ENCODE data around the gene GYG1.

DNA sequence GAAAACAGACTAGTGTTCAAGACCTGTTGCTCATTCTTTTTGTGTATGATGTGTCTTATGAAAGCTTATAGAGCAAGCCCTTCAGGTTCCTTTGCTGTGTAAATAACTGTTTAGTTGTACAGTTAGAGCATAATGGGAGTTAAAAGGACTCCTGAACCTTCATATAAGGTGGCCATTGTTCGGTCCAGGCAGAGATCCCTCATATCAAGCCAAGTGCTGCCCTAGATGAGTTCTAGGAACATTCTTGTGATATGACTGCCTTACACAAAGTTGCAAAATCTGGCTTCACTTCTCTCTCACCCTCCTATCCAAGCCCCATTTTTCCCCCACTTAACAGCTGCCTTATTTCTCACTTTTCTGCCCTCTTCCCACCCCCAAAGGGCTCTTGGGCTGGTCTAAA, 26.9 kb downstream of the GYG1 start:
- TF ChIP-seq CREB1 (CRISPR knock-in tag; IDR thresholded peaks at IDR 0.05; ENCODE audit: low read depth) (no peak), POLR2AphosphoS5 (IDR thresholded peaks at IDR 0.05; ENCODE audit: low read depth) (no peak), CTCF (conservative IDR thresholded peaks at IDR 0.05; ENCODE audit: low read depth in 2 of 2) (no peak), EZH2 (IDR thresholded peaks at IDR 0.05; ENCODE audit: low read depth, unreplicated experiment) (no peak), ZNF331 (CRISPR knock-in tag; IDR thresholded peaks at IDR 0.05; ENCODE audit: low read depth) (no peak), JUNB (IDR thresholded peaks at IDR 0.05; ENCODE audit: unreplicated experiment) (no peak), EZH2phosphoT487 (IDR thresholded peaks at IDR 0.05; ENCODE audit: unreplicated experiment) (no peak)
- TF ChIP-seq, protein P1, sequence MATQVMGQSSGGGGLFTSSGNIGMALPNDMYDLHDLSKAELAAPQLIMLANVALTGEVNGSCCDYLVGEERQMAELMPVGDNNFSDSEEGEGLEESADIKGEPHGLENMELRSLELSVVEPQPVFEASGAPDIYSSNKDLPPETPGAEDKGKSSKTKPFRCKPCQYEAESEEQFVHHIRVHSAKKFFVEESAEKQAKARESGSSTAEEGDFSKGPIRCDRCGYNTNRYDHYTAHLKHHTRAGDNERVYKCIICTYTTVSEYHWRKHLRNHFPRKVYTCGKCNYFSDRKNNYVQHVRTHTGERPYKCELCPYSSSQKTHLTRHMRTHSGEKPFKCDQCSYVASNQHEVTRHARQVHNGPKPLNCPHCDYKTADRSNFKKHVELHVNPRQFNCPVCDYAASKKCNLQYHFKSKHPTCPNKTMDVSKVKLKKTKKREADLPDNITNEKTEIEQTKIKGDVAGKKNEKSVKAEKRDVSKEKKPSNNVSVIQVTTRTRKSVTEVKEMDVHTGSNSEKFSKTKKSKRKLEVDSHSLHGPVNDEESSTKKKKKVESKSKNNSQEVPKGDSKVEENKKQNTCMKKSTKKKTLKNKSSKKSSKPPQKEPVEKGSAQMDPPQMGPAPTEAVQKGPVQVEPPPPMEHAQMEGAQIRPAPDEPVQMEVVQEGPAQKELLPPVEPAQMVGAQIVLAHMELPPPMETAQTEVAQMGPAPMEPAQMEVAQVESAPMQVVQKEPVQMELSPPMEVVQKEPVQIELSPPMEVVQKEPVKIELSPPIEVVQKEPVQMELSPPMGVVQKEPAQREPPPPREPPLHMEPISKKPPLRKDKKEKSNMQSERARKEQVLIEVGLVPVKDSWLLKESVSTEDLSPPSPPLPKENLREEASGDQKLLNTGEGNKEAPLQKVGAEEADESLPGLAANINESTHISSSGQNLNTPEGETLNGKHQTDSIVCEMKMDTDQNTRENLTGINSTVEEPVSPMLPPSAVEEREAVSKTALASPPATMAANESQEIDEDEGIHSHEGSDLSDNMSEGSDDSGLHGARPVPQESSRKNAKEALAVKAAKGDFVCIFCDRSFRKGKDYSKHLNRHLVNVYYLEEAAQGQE (IDR thresholded peaks at IDR 0.05; ENCODE audit: unreplicated experiment): no peak
